K562 (cell line): Measurements from ENCODE around the gene CRKL. TPM values are rescaled to one million over a fixed set of nuclear protein-coding genes. Genes with fewer than 3 reads are reported as not detected.

Experiments used
- ARNT ChIP-seq, 2 experiments: fragments of 450-650 bp; IDR thresholded peaks; 2 replicates each; pipeline ENCODE4 v1.6.1; 2016; ENCODE audit warnings: mild to moderate bottlenecking in 1 of 2
- EHMT2 ChIP-seq: fragments of 450-650 bp; IDR thresholded peaks from 2 replicates; pipeline ENCODE4 v1.6.1; 2018; ENCODE audit warnings: antibody characterized with exemption
- HMBOX1 ChIP-seq: sonication (generic); IDR thresholded peaks from 2 replicates; pipeline ENCODE4 v1.6.1; 2016
- HNRNPK ChIP-seq: fragments of 200-400 bp; formaldehyde crosslinking; IDR thresholded peaks from one replicate; pipeline ENCODE4 v1.6.1; 2018; ENCODE audit warnings: mild to moderate bottlenecking, low read depth, low read length; ENCODE audit not compliant: poor library complexity, severe bottlenecking
- KAT7 ChIP-seq: sonication (generic); formaldehyde crosslinking; IDR thresholded peaks from 2 replicates; pipeline ENCODE4 v1.8.0; 2022; ENCODE audit warnings: missing genetic modification reagents, mild to moderate bottlenecking, borderline replicate concordance
- MAFF ChIP-seq: IDR thresholded peaks from 2 replicates; pipeline ENCODE4 v1.6.1; 2012; ENCODE audit warnings: low read length, improper control_type of control experiment
- MCM3 ChIP-seq: fragments of 450-650 bp; IDR thresholded peaks from 2 replicates; pipeline ENCODE4 v1.6.1; 2016
- MTA3 ChIP-seq: fragments of 450-650 bp; formaldehyde crosslinking; IDR thresholded peaks from 2 replicates; pipeline ENCODE4 v1.6.1; 2017; ENCODE audit warnings: mild to moderate bottlenecking, borderline replicate concordance
- MXI1 ChIP-seq: IDR thresholded peaks from 2 replicates; pipeline ENCODE4 v1.6.1; 2011; ENCODE audit warnings: low read depth, mild to moderate bottlenecking, improper control_type of control experiment, low read length
- NR3C1 ChIP-seq: sonication (generic); formaldehyde crosslinking; IDR thresholded peaks from 2 replicates; pipeline ENCODE4 v1.8.1; 2022; ENCODE audit warnings: missing genetic modification reagents
- PHF8 ChIP-seq: fragments of 200-600 bp; sonication (generic); IDR thresholded peaks from 2 replicates; pipeline ENCODE4 v1.6.1; 2012; ENCODE audit warnings: mixed run types, mild to moderate bottlenecking, inconsistent platforms, low read length, moderate library complexity, borderline replicate concordance
- POLR2A ChIP-seq: fragments of 450-650 bp; conservative IDR thresholded peaks from 2 replicates; pipeline ENCODE4 v1.6.1; 2016
- RFX5 ChIP-seq: IDR thresholded peaks from 2 replicates; pipeline ENCODE4 v1.6.1; 2011; ENCODE audit warnings: low read depth, mild to moderate bottlenecking, improper control_type of control experiment, low read length
- RNF2 ChIP-seq: sonication (generic); IDR thresholded peaks from 2 replicates; pipeline ENCODE4 v1.6.1; 2016
- SMARCA5 ChIP-seq: fragments of 450-650 bp; IDR thresholded peaks from 2 replicates; pipeline ENCODE4 v1.6.1; 2016
- SMARCC2 ChIP-seq: fragments of 450-650 bp; IDR thresholded peaks from 2 replicates; pipeline ENCODE4 v1.6.1; 2017; ENCODE audit warnings: antibody characterized with exemption, moderate library complexity, mild to moderate bottlenecking, low read depth
- SRF ChIP-seq, 2 experiments: fragments of 250-450, 450-650 bp in 1 of 2; sonication (Bioruptor Pico) in 1 of 2; sonication (generic) in 1 of 2; formaldehyde crosslinking; IDR thresholded peaks; 2 replicates each; pipeline versions ENCODE4 v1.5.0 to v1.5.1; 2020 to 2022; ENCODE audit warnings: mild to moderate bottlenecking in 1 of 2, missing genetic modification reagents in 1 of 2
- SUPT5H ChIP-seq: fragments of 450-650 bp; IDR thresholded peaks from 2 replicates; pipeline ENCODE4 v1.6.1; 2016
- TFAM ChIP-seq: fragments of 250-450 bp; sonication (Bioruptor Pico); conservative IDR thresholded peaks from 2 replicates; pipeline ENCODE4 v1.5.0; 2021; ENCODE audit warnings: mild to moderate bottlenecking, moderate library complexity
- TOE1 ChIP-seq, 2 experiments: fragments of 450-650 bp in 1 of 2; sonication (generic) in 1 of 2; formaldehyde crosslinking in 1 of 2; IDR thresholded peaks; 2 replicates each; pipeline versions ENCODE4 v1.7.1 to v1.8.0; 2016 to 2022; ENCODE audit warnings: borderline replicate concordance in 2 of 2, mild to moderate bottlenecking in 2 of 2, antibody characterized with exemption in 1 of 2, inconsistent platforms in 1 of 2, low read depth in 1 of 2, missing genetic modification reagents in 1 of 2, moderate library complexity in 1 of 2
- XRCC5 ChIP-seq: fragments of 200-400 bp; formaldehyde crosslinking; IDR thresholded peaks from 2 replicates; pipeline ENCODE4 v1.6.1; 2017; ENCODE audit warnings: low read depth, mild to moderate bottlenecking, low read length
- ZNF280B ChIP-seq: fragments of 250-450 bp; sonication (Bioruptor Pico); IDR thresholded peaks from 2 replicates; pipeline ENCODE4 v1.5.1; 2021; ENCODE audit warnings: mild to moderate bottlenecking
- ZNF408 ChIP-seq: fragments of 250-450 bp; sonication (Bioruptor Pico); IDR thresholded peaks from 2 replicates; pipeline ENCODE4 v1.4.0; 2020; ENCODE audit warnings: low read depth, mild to moderate bottlenecking, moderate library complexity
- ZNF445 ChIP-seq: fragments of 250-450 bp; sonication (Bioruptor Pico); IDR thresholded peaks from 2 replicates; pipeline ENCODE4 v1.4.0; 2020; ENCODE audit warnings: low read depth, mild to moderate bottlenecking, moderate library complexity
- polyA plus RNA-seq, 8 experiments: library from polyadenylated mRNA; depleted of rRNA in 4 of 8; stranded (reverse) in 5 of 8; unstranded in 3 of 8; fragments of >200 nt; fragmentation: Nextera tagmentation in 2 of 8; fragmentation: Illumina TruSeq in 1 of 8; extraction: Ambion mirVana in 2 of 8; extraction: Trizol in 1 of 8; gene quantifications; 2 replicates each; pipeline versions ENCODE4 v1.2.1 to v1.2.3, GENCODE V29; 2011 to 2014; ENCODE audit warnings: inconsistent platforms in 1 of 8, missing spikeins in 1 of 8
- total RNA-seq, 7 experiments: library from RNA; depleted of rRNA in 6 of 7; stranded (reverse); fragments of >200 nt in 6 of 7; fragmentation: Illumina TruSeq in 2 of 7; extraction: Trizol in 2 of 7; gene quantifications; 2 replicates each; pipeline versions ENCODE4 v1.2.1 to v1.2.3, GENCODE V29; 2011 to 2021; ENCODE audit warnings: low replicate concordance in 1 of 7
- TF ChIP-seq, protein P1 (sequence below): IDR thresholded peaks from 2 replicates; pipeline ENCODE4 v1.6.1; 2014; ENCODE audit warnings: antibody characterized with exemption
- TF ChIP-seq, protein P2 (sequence below): sonication (generic); formaldehyde crosslinking; IDR thresholded peaks from 2 replicates; pipeline ENCODE4 v1.9.0; 2022; ENCODE audit warnings: mild to moderate bottlenecking, missing genetic modification reagents

CRKL gene
- total and polyA plus RNA-seq, 9 of the 15 experiments (the other 6 are each of a cell fraction or from before 2014, with no cell fraction given): 100 to 263 (median 124) TPM

- TF ChIP-seq, protein P1, sequence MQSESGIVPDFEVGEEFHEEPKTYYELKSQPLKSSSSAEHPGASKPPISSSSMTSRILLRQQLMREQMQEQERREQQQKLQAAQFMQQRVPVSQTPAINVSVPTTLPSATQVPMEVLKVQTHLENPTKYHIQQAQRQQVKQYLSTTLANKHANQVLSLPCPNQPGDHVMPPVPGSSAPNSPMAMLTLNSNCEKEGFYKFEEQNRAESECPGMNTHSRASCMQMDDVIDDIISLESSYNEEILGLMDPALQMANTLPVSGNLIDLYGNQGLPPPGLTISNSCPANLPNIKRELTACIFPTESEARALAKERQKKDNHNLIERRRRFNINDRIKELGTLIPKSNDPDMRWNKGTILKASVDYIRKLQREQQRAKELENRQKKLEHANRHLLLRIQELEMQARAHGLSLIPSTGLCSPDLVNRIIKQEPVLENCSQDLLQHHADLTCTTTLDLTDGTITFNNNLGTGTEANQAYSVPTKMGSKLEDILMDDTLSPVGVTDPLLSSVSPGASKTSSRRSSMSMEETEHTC: no peak
- TF ChIP-seq TFAM (CRISPR knock-in tag) (no peak), MTA3 (no peak), SMARCA5 (no peak), SUPT5H (no peak), EHMT2 (no peak), XRCC5 (no peak), ARNT (IDR thresholded peaks at IDR 0.05) (no peak), SRF (CRISPR knock-in tag; IDR thresholded peaks at IDR 0.05) (no peak), PHF8 (peak; percentile 15; the same call in 1 of the 2 replicates), ZNF408 (0 out of 2 replicates have a peak, but pooled peaks have one; percentile 32), ZNF280B (CRISPR knock-in tag) (0 out of 2 replicates have a peak, but pooled peaks have one; percentile 23), RFX5 (no peak), HNRNPK (no peak), HMBOX1 (no peak), KAT7 (CRISPR knock-in tag) (no peak), ZNF445 (CRISPR knock-in tag) (no peak), TOE1 (IDR thresholded peaks at IDR 0.05; ENCODE audit: borderline replicate concordance) (no peak), TOE1 (CRISPR knock-in tag; IDR thresholded peaks at IDR 0.05; ENCODE audit: borderline replicate concordance, low read depth) (0 out of 2 replicates have a peak, but pooled peaks have one; percentile 56), RNF2 (no peak), SMARCC2 (no peak), MXI1 (no peak), MCM3 (no peak), NR3C1 (CRISPR knock-in tag) (peak; percentile 66; the same call in 1 of the 2 replicates), POLR2A (no peak), MAFF (no peak)
- TF ChIP-seq, protein P2, sequence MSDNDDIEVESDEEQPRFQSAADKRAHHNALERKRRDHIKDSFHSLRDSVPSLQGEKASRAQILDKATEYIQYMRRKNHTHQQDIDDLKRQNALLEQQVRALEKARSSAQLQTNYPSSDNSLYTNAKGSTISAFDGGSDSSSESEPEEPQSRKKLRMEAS (CRISPR knock-in tag): peak; percentile 25; the same call in 1 of the 2 replicates
Measured at GRCh38 chr22:20927940-20928572, 10.8 kb downstream of the CRKL start (continued).
